Endothelial cell of umbilical vein (primary cell): ENCODE results near the gene CHTF8. TPM values are rescaled to one million over a fixed set of nuclear protein-coding genes. Genes with fewer than 3 reads are reported as not detected.
A peak's percentile ranks its signal among the peaks of the same experiment; 100 is the strongest.

Experiments used
- BruUV-seq: library from RNA; stranded (reverse); fragments of 400-500 nt; replicated peaks from 2 replicates; lab custom pipeline; 2021; lab: Mats Ljungman, UMichigan
- CTCF ChIA-PET: fragments of 300-600, 350-600 bp; sonication (Branson Sonifier 250); formaldehyde crosslinking; loops from one replicate; lab custom pipeline; 2021; ENCODE audit warnings: antibody characterized with exemption, inconsistent platforms; lab: Charles Lee
- POLR2A ChIA-PET: fragments of 300-600, 350-600 bp; sonication (Branson Sonifier 250); formaldehyde crosslinking; loops from one replicate; lab custom pipeline; 2021; ENCODE audit warnings: antibody characterized with exemption, inconsistent platforms; lab: Charles Lee
- DNase-seq: peaks from one replicate; pipeline ENCODE4 v3.0.0-alpha.2; 2011; ENCODE audit warnings: low read depth, low spot score
- FAIRE-seq: peaks from 2 replicates; lab custom pipeline; 2011; peaks lifted over from hg19 to GRCh38; lab: Jason Lieb, UNC
- H2AFZ ChIP-seq: 2 replicates; pipeline ENCODE4 v1.6.0; 2012; ENCODE audit warnings: low read depth, low read length, control low read depth, inconsistent platforms
- H3K27ac ChIP-seq: 2 replicates; pipeline ENCODE4 v1.5.1; 2011; ENCODE audit warnings: low read depth, mild to moderate bottlenecking, control low read depth, low read length, moderate library complexity; ENCODE audit not compliant: insufficient read depth
- H3K27me3 ChIP-seq, 2 experiments: 2 replicates each; pipeline versions ENCODE4 v1.6.0 to v1.6.1; 2011; ENCODE audit warnings: low read length in 2 of 2, mixed read lengths in 1 of 2; ENCODE audit not compliant: control insufficient read depth in 2 of 2, insufficient read depth in 2 of 2
- H3K36me3 ChIP-seq, 2 experiments: 2 replicates in 1 of 2; 3 replicates in 1 of 2; pipeline ENCODE4 v1.5.1; 2011; ENCODE audit warnings: low read length in 2 of 2, mild to moderate bottlenecking in 1 of 2, moderate library complexity in 1 of 2; ENCODE audit not compliant: control insufficient read depth in 2 of 2, insufficient read depth in 2 of 2; ENCODE audit errors: extremely low read depth in 1 of 2
- H3K4me1 ChIP-seq: 3 replicates; pipeline ENCODE4 v1.5.1; 2011; ENCODE audit warnings: mild to moderate bottlenecking, low read length; ENCODE audit not compliant: control insufficient read depth, insufficient read depth; ENCODE audit errors: extremely low read depth
- H3K4me2 ChIP-seq: 2 replicates; pipeline ENCODE4 v1.6.1; 2011; ENCODE audit warnings: low read length, control low read depth, mixed read lengths; ENCODE audit not compliant: insufficient read depth
- H3K4me3 ChIP-seq, 3 experiments: fragments of 200-600 bp in 1 of 3; sonication (generic), shearing (Covaris generic) in 1 of 3; replicated peaks in 1 of 3; 2 replicates each; pipeline ENCODE4 v1.5.1; 2011 to 2016; ENCODE audit warnings: control low read depth in 3 of 3, low read length in 3 of 3, mild to moderate bottlenecking in 2 of 3, inconsistent platforms in 1 of 3, low read depth in 1 of 3, moderate library complexity in 1 of 3; ENCODE audit not compliant: insufficient read depth in 1 of 3
- H3K79me2 ChIP-seq: 2 replicates; pipeline ENCODE4 v1.6.0; 2012; ENCODE audit warnings: low read length, inconsistent platforms; ENCODE audit not compliant: control insufficient read depth, insufficient read depth
- H3K9ac ChIP-seq: replicated peaks from 2 replicates; pipeline ENCODE3; 2011; ENCODE audit warnings: low read length, control low read depth; ENCODE audit not compliant: insufficient read depth; ENCODE audit errors: extremely low read depth
- H3K9me1 ChIP-seq: replicated peaks from 3 replicates; pipeline ENCODE4 v1.6.0; 2011; ENCODE audit warnings: mild to moderate bottlenecking, low read length; ENCODE audit not compliant: control insufficient read depth, insufficient read depth; ENCODE audit errors: extremely low read depth
- H3K9me3 ChIP-seq: replicated peaks from 2 replicates; pipeline ENCODE4 v1.5.1; 2012; ENCODE audit warnings: low read length, inconsistent platforms; ENCODE audit not compliant: control insufficient read depth, insufficient read depth
- H4K20me1 ChIP-seq: replicated peaks from 2 replicates; pipeline ENCODE3; 2011; ENCODE audit warnings: mild to moderate bottlenecking, low read length; ENCODE audit not compliant: control insufficient read depth, insufficient read depth; ENCODE audit errors: extremely low read depth
- CTCF ChIP-seq, 2 donors: IDR thresholded peaks; 1 replicate in 1 of 2; 2 replicates in 1 of 2; pipeline ENCODE4 v1.5.1; 2011; ENCODE audit warnings: low read length in 2 of 2, mild to moderate bottlenecking in 2 of 2, moderate library complexity in 2 of 2, control low read depth in 1 of 2, inconsistent platforms in 1 of 2, low read depth in 1 of 2; ENCODE audit not compliant: insufficient read depth in 1 of 2; ENCODE audit errors: extremely low read depth in 1 of 2
- EZH2 ChIP-seq: IDR thresholded peaks from 2 replicates; pipeline ENCODE4 v1.6.1; 2012; ENCODE audit warnings: borderline replicate concordance, low read depth, mild to moderate bottlenecking, moderate library complexity, low read length, inconsistent platforms; ENCODE audit not compliant: severe bottlenecking
- FOS ChIP-seq: IDR thresholded peaks from 2 replicates; pipeline ENCODE4 v1.6.1; 2011; ENCODE audit warnings: mild to moderate bottlenecking, low read length, moderate library complexity, borderline replicate concordance; ENCODE audit not compliant: insufficient read depth
- GATA2 ChIP-seq: IDR thresholded peaks from 2 replicates; pipeline ENCODE4 v1.7.0; 2011; ENCODE audit warnings: low read depth, mild to moderate bottlenecking, moderate library complexity, mixed read lengths, low read length; ENCODE audit not compliant: insufficient read length, insufficient read depth
- JUN ChIP-seq: IDR thresholded peaks from 2 replicates; pipeline ENCODE4 v1.6.1; 2011; ENCODE audit warnings: borderline replicate concordance, low read depth; ENCODE audit not compliant: insufficient read length, insufficient read depth
- MAX ChIP-seq: IDR thresholded peaks from 2 replicates; pipeline ENCODE4 v1.6.1; 2011; ENCODE audit not compliant: insufficient read depth, insufficient read length
- MYC ChIP-seq: IDR thresholded peaks from one replicate; pipeline ENCODE4 v1.6.1; 2011; ENCODE audit warnings: mild to moderate bottlenecking, low read depth, low read length
- POLR2A ChIP-seq: IDR thresholded peaks from 2 replicates; pipeline ENCODE4 v1.6.1; 2012; ENCODE audit warnings: low read depth, mild to moderate bottlenecking, control low read depth, low read length
- POLR2AphosphoS5 ChIP-seq: IDR thresholded peaks from 2 replicates; pipeline ENCODE4 v1.6.1; 2012; ENCODE audit warnings: low read depth, mild to moderate bottlenecking, control low read depth, low read length, moderate library complexity; ENCODE audit not compliant: insufficient read depth
- dilution Hi-C: fragments of 300-500 bp; cut with MboI; formaldehyde crosslinking; loops from one replicate; pipeline ENCODE4 v1.15.0; 2019; ENCODE audit warnings: low sequenced_read_pairs; ENCODE audit not compliant: extremely low pct_ligation_motif_present
- intact Hi-C: fragments of 100-400 bp; cut with micrococcal nuclease; formaldehyde crosslinking; loops from one replicate; pipeline ENCODE4 v1.10.0; 2022
- polyA plus RNA-seq, 4 experiments: library from polyadenylated mRNA; depleted of rRNA in 3 of 4; stranded (reverse) in 3 of 4; unstranded in 1 of 4; fragments of >200 nt; gene quantifications; 2 replicates each; pipeline versions ENCODE4 v1.2.1 to v1.2.3, GENCODE V29; 2011 to 2012; ENCODE audit warnings: missing spikeins in 1 of 4
- total RNA-seq: library from RNA; stranded (reverse); gene quantifications from 2 replicates; pipeline ENCODE4 v1.2.3, GENCODE V29; 2021

CHTF8 gene
- total and polyA plus RNA-seq, 2 donors (not counting 3 experiments of a cell fraction or from before 2014, with no cell fraction given) = 128 to 131 TPM

- H3K79me2 ChIP-seq = no peaks in the 10 kb centered on the region
- peaks cover 3 to 12% of the 10 kb centered on the region in 2 experiments for H3K36me3 ChIP-seq
- intact Hi-C loops (loop anchor here (5.0 kb wide), 1 partner anchor 121 kb away; no protein-coding TSS in a partner anchor), dilution Hi-C loops (no loop called here)
- no peak overlapping the region for H3K4me3 ChIP-seq
- H3K4me1 ChIP-seq = peaks cover 39% of the 10 kb centered on the region
- no peaks in the 10 kb centered on the region for H3K27me3 ChIP-seq
- CTCF ChIA-PET = interaction anchor here (0.8 to 4.9 kb wide), 14 partner anchors 10 to 122 kb away, joined by 3 to 49 read pairs (median 6); partner anchors contain the start of gene SNTB2
- H3K9me1 ChIP-seq = no peaks in the 10 kb centered on the region
- peak overlapping the region; percentile 61 for H3K4me2 ChIP-seq
- H2AFZ ChIP-seq = no peak overlapping the region
- peak; percentile 79 for FAIRE-seq
- POLR2A ChIA-PET = interaction anchor here (1.0 kb wide), 1 partner anchor 9 kb away, joined by 3 read pairs; no protein-coding TSS in a partner anchor
- H3K9ac ChIP-seq = no peak overlapping the region
- peak; percentile 49 for DNase-seq
- peak overlapping the region; percentile 43 for H3K27ac ChIP-seq
- H3K9me3 ChIP-seq = no peaks in the 10 kb centered on the region
- TF ChIP-seq MYC (no peak), FOS (peak; percentile 53), POLR2AphosphoS5 (peak; percentile 32)
- no peaks in the 10 kb centered on the region for H4K20me1 ChIP-seq
- no TSS peak for BruUV-seq
Observed at GRCh38 chr16:69166221-69166833, 33.9 kb upstream of the CHTF8 start.

- FAIRE-seq (no peak), DNase-seq (no peak)
- H3K27me3 ChIP-seq = no peaks in the 10 kb centered on the region
- no peaks in the 10 kb centered on the region for H4K20me1 ChIP-seq
- ChIA-PET POLR2A (no interaction called here), CTCF (interaction anchor here (1.1 to 4.9 kb wide), 7 partner anchors 9 to 123 kb away, joined by 3 to 49 read pairs (median 9); partner anchors contain the start of gene SNTB2)
- H3K4me2 ChIP-seq = no peak overlapping the region
- H3K9me1 ChIP-seq = no peaks in the 10 kb centered on the region
- dilution Hi-C loops = no loop called here
- H3K9ac ChIP-seq = no peak overlapping the region
- intact Hi-C loops = loop anchor here (5.0 kb wide), 1 partner anchor 122 kb away; no protein-coding TSS in a partner anchor
- H3K36me3 ChIP-seq = peaks cover 8 to 18% of the 10 kb centered on the region in 2 experiments
- no TSS peak for BruUV-seq
- TF ChIP-seq POLR2AphosphoS5 (no peak), CTCF (IDR thresholded peaks at IDR 0.05; ENCODE audit: extremely low read depth in 1 of 2, insufficient read depth in 1 of 2, low read depth in 1 of 2, low read length in 2 of 2) (no peak), JUN (no peak), MAX (no peak), POLR2A (no peak), MYC (no peak), EZH2 (no peak), FOS (no peak), GATA2 (no peak)
- no peaks in the 10 kb centered on the region for H3K79me2 ChIP-seq
- peaks cover 39% of the 10 kb centered on the region for H3K4me1 ChIP-seq
- no peak overlapping the region for H2AFZ ChIP-seq
- H3K27ac ChIP-seq = peak overlapping the region; percentile 14
- H3K9me3 ChIP-seq = no peaks in the 10 kb centered on the region
- H3K4me3 ChIP-seq = no peak overlapping the region
Observed at GRCh38 chr16:69165584-69165983, 33.2 kb upstream of the CHTF8 start.
